ENCODE results near the gene EEF1AKMT3. TPM values are rescaled to one million over a fixed set of nuclear protein-coding genes. Genes with fewer than 3 reads are reported as not detected.

The EEF1AKMT3 gene
- total and polyA plus RNA-seq, 9 of the 15 experiments (the other 6 are each of a cell fraction or from before 2014, with no cell fraction given): 4.1 to 17.2 (median 7.9) TPM

DNA sequence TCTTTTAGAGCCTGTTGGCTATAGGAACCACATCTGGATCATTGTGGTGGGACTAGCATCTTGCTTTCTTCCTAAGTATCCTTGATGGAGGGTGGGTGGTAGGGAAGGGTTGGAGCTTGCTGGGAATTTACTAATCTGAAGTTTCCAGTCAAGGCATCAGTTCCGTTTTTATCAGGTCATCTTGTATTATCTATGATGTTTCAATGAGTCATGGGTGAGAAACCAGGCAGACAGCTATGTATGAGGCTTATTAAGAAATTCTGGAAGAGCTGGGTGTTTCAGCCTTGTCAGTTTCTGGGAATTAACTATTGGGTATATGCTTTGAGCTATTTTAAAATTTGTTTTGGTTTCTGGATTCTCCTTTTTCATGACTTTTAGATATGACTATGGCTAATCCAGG lies 21.5 kb downstream of the EEF1AKMT3 start (continued):
- TF ChIP-seq, protein P1, sequence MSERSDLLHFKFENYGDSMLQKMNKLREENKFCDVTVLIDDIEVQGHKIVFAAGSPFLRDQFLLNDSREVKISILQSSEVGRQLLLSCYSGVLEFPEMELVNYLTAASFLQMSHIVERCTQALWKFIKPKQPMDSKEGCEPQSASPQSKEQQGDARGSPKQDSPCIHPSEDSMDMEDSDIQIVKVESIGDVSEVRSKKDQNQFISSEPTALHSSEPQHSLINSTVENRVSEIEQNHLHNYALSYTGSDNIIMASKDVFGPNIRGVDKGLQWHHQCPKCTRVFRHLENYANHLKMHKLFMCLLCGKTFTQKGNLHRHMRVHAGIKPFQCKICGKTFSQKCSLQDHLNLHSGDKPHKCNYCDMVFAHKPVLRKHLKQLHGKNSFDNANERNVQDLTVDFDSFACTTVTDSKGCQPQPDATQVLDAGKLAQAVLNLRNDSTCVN (CRISPR knock-in tag; IDR thresholded peaks at IDR 0.05): no peak
- TF ChIP-seq DPF2 (IDR thresholded peaks at IDR 0.05): 0 out of 2 replicates have a peak, but pooled peaks have one; percentile 43
- TF ChIP-seq MEIS2 (IDR thresholded peaks at IDR 0.05; ENCODE audit: partially characterized antibody): no peak
- no peak for TF ChIP-seq BHLHE40 (IDR thresholded peaks at IDR 0.05; ENCODE audit: low read length)
- no peak for TF ChIP-seq NCOA6 (IDR thresholded peaks at IDR 0.05)
- TF ChIP-seq SMARCA4 (IDR thresholded peaks at IDR 0.05): peak; percentile 66
- TF ChIP-seq HDAC2 (IDR thresholded peaks at IDR 0.05): no peak
- TF ChIP-seq SNIP1 (IDR thresholded peaks at IDR 0.05; ENCODE audit: low read depth): no peak
- TF ChIP-seq ZNF23 (CRISPR knock-in tag; IDR thresholded peaks at IDR 0.05): no peak
- no peak for TF ChIP-seq ZNF707 (CRISPR knock-in tag; conservative IDR thresholded peaks at IDR 0.05)
- no peak for TF ChIP-seq BCOR (IDR thresholded peaks at IDR 0.05)
- TF ChIP-seq JUN (IDR thresholded peaks at IDR 0.05; ENCODE audit: borderline replicate concordance, low read depth, low read length): peak; percentile 70
- no peak for TF ChIP-seq JUN (CRISPR knock-in tag; IDR thresholded peaks at IDR 0.05; ENCODE audit: borderline replicate concordance)
- TF ChIP-seq SLC30A9 (CRISPR knock-in tag; IDR thresholded peaks at IDR 0.05): no peak
- TF ChIP-seq CHD4 (IDR thresholded peaks at IDR 0.05; ENCODE audit: insufficient read depth, insufficient replicate concordance, low read depth, low read length, poor library complexity, severe bottlenecking): no peak
- TF ChIP-seq, protein P2, sequence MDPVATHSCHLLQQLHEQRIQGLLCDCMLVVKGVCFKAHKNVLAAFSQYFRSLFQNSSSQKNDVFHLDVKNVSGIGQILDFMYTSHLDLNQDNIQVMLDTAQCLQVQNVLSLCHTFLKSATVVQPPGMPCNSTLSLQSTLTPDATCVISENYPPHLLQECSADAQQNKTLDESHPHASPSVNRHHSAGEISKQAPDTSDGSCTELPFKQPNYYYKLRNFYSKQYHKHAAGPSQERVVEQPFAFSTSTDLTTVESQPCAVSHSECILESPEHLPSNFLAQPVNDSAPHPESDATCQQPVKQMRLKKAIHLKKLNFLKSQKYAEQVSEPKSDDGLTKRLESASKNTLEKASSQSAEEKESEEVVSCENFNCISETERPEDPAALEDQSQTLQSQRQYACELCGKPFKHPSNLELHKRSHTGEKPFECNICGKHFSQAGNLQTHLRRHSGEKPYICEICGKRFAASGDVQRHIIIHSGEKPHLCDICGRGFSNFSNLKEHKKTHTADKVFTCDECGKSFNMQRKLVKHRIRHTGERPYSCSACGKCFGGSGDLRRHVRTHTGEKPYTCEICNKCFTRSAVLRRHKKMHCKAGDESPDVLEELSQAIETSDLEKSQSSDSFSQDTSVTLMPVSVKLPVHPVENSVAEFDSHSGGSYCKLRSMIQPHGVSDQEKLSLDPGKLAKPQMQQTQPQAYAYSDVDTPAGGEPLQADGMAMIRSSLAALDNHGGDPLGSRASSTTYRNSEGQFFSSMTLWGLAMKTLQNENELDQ (CRISPR knock-in tag; IDR thresholded peaks at IDR 0.05; ENCODE audit: borderline replicate concordance): no peak
- TF ChIP-seq, protein P3, sequence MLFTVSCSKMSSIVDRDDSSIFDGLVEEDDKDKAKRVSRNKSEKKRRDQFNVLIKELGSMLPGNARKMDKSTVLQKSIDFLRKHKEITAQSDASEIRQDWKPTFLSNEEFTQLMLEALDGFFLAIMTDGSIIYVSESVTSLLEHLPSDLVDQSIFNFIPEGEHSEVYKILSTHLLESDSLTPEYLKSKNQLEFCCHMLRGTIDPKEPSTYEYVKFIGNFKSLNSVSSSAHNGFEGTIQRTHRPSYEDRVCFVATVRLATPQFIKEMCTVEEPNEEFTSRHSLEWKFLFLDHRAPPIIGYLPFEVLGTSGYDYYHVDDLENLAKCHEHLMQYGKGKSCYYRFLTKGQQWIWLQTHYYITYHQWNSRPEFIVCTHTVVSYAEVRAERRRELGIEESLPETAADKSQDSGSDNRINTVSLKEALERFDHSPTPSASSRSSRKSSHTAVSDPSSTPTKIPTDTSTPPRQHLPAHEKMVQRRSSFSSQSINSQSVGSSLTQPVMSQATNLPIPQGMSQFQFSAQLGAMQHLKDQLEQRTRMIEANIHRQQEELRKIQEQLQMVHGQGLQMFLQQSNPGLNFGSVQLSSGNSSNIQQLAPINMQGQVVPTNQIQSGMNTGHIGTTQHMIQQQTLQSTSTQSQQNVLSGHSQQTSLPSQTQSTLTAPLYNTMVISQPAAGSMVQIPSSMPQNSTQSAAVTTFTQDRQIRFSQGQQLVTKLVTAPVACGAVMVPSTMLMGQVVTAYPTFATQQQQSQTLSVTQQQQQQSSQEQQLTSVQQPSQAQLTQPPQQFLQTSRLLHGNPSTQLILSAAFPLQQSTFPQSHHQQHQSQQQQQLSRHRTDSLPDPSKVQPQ (CRISPR knock-in tag; IDR thresholded peaks at IDR 0.05; ENCODE audit: borderline replicate concordance): no peak

Data from K562 (cell line).